Measurements from ENCODE around the gene SAMHD1. TPM values are rescaled to one million over a fixed set of nuclear protein-coding genes. Genes with fewer than 3 reads are reported as not detected.

Gene SAMHD1
- 44.3 and 61.3 TPM in 2 replicates for total RNA-seq

GRCh38 chr20:36951198-36951978 lies at the start of gene SAMHD1:
Gene SAMHD1, minus strand, starts transcription at chr20:36951708. Its CDS starts 65 bp downstream, at chr20:36951643.

GRCh38 chr20:36875702-36876472 lies 75.6 kb downstream of the SAMHD1 start, which contains the start of gene TLDC2:
Gene TLDC2, plus strand, starts transcription at chr20:36876138. Its CDS starts 37 bp downstream, at chr20:36876175.

Other genes starting within 250 kb of the SAMHD1 start
- 29.9 and 35.7 TPM in 2 replicates for gene NDRG3, start 205.6 kb downstream of the SAMHD1 start, total RNA-seq
- gene DSN1, start 177.9 kb downstream of the SAMHD1 start, total RNA-seq, result 5.8 and 7.0 TPM in 2 replicates
- gene TLDC2, start 75.6 kb downstream of the SAMHD1 start, total RNA-seq, result 0.49 and 0.97 TPM in 2 replicates
- gene RBL1, start 144.3 kb upstream of the SAMHD1 start, total RNA-seq, result 6.6 and 10.1 TPM in 2 replicates
- gene RPN2, start 227.6 kb upstream of the SAMHD1 start, total RNA-seq, result 210 and 217 TPM in 2 replicates
- gene MROH8, start 227.8 kb upstream of the SAMHD1 start, total RNA-seq, result 1.6 and 2.8 TPM in 2 replicates